Hepatic stellate cell (primary cell): ENCODE results near the gene IGF2.

Source experiments
- DNase-seq: peaks from one replicate; pipeline ENCODE4 v3.0.0; 2011; ENCODE audit warnings: low spot score

Gene IGF2

GRCh38 chr11:2103668-2104523 lies 35.3 kb downstream of the IGF2 start:
- DNase-seq, result no peak

GRCh38 chr11:2102883-2103213 lies 36.3 kb downstream of the IGF2 start:
- DNase-seq, result no peak

- no peak for DNase-seq
These were observed 36.9 kb downstream of the IGF2 start for GRCh38 chr11:2102132-2102882.

- DNase-seq, result no peak
These were observed 38.0 kb downstream of the IGF2 start for GRCh38 chr11:2101171-2101675.

GRCh38 chr11:2100361-2101170 lies 38.6 kb downstream of the IGF2 start:
- DNase-seq, result no peak

GRCh38 chr11:2099516-2100349 lies 39.5 kb downstream of the IGF2 start:
- DNase-seq, result no peak

GRCh38 chr11:2098691-2099515 lies 40.3 kb downstream of the IGF2 start:
- no peak for DNase-seq

- no peak for DNase-seq
These were observed 41.0 kb downstream of the IGF2 start for GRCh38 chr11:2097998-2098690.

GRCh38 chr11:2097356-2097997 lies 41.7 kb downstream of the IGF2 start:
- peak; percentile 93 for DNase-seq

- DNase-seq, result peak; percentile 60
These were observed 42.3 kb downstream of the IGF2 start for GRCh38 chr11:2096919-2097301.

GRCh38 chr11:2096011-2096918 lies 42.9 kb downstream of the IGF2 start:
- peak; percentile 88 for DNase-seq

- no peak for DNase-seq
These were observed 43.6 kb downstream of the IGF2 start for GRCh38 chr11:2095542-2095941.

- DNase-seq, result no peak
These were observed 44.0 kb downstream of the IGF2 start for GRCh38 chr11:2095198-2095520.

- no peak for DNase-seq
These were observed 44.6 kb downstream of the IGF2 start for GRCh38 chr11:2094354-2095197.

- no peak for DNase-seq
These were observed 45.4 kb downstream of the IGF2 start for GRCh38 chr11:2093575-2094353.

- peak; percentile 61 for DNase-seq
These were observed 46.2 kb downstream of the IGF2 start for GRCh38 chr11:2092956-2093412.

- DNase-seq, result no peak
These were observed 46.7 kb downstream of the IGF2 start for GRCh38 chr11:2092464-2092910.
